ENCODE data around the gene C9orf57.
"Not testable (repeated sequence)": the region's sequence is repeated elsewhere in the genome, so short reads cannot be mapped to it uniquely, and the experiment has no call there.

Gene C9orf57

GRCh38 chr9:72060513-72060912 lies at the start of gene C9orf57:
C9orf57 (minus strand) TSS chr9:72060613; CDS start chr9:72059331, 1,282 bp downstream.
- no peak for DNase-seq

- DNase-seq, result no peak
These were observed 42.1 kb upstream of the C9orf57 start for GRCh38 chr9:72102520-72102919.

- not testable (repeated sequence) for DNase-seq
These were observed 35.1 kb upstream of the C9orf57 start for GRCh38 chr9:72095520-72095919.

- DNase-seq, result no peak
These were observed 32.4 kb upstream of the C9orf57 start for GRCh38 chr9:72092820-72093219.

GRCh38 chr9:72089451-72090130 lies 29.2 kb upstream of the C9orf57 start:
- DNase-seq, result no peak

GRCh38 chr9:72082536-72082935 lies 22.1 kb upstream of the C9orf57 start:
- no peak for DNase-seq

- DNase-seq, result not testable (repeated sequence)
These were observed 14.3 kb upstream of the C9orf57 start for GRCh38 chr9:72074666-72075065.

- no peak for DNase-seq
These were observed 4.7 kb upstream of the C9orf57 start for GRCh38 chr9:72065076-72065475.

- no peak for DNase-seq
These were observed 8.3 kb downstream of the C9orf57 start for GRCh38 chr9:72052122-72052521.

GRCh38 chr9:72048850-72049249 lies 11.6 kb downstream of the C9orf57 start:
- no peak for DNase-seq

GRCh38 chr9:72046630-72047456 lies 13.6 kb downstream of the C9orf57 start:
- DNase-seq, result no peak

- DNase-seq, result no peak
These were observed 16.3 kb downstream of the C9orf57 start for GRCh38 chr9:72044095-72044494.

GRCh38 chr9:72043576-72043975 lies 16.8 kb downstream of the C9orf57 start:
- DNase-seq, result no peak

GRCh38 chr9:72042928-72043327 lies 17.5 kb downstream of the C9orf57 start:
- DNase-seq, result no peak

GRCh38 chr9:72041775-72042194 lies 18.6 kb downstream of the C9orf57 start:
- DNase-seq, result no peak

- no peak for DNase-seq
These were observed 19.0 kb downstream of the C9orf57 start for GRCh38 chr9:72041369-72041768.

GRCh38 chr9:72039532-72039931 lies 20.9 kb downstream of the C9orf57 start:
- DNase-seq, result no peak

GRCh38 chr9:72038890-72039410 lies 21.5 kb downstream of the C9orf57 start:
- peak; percentile 34 for DNase-seq

- DNase-seq, result no peak
These were observed 22.0 kb downstream of the C9orf57 start for GRCh38 chr9:72038408-72038807.

- DNase-seq, result no peak
These were observed 22.8 kb downstream of the C9orf57 start for GRCh38 chr9:72037571-72037970.

- DNase-seq, result no peak
These were observed 29.6 kb downstream of the C9orf57 start for GRCh38 chr9:72030767-72031166.

GRCh38 chr9:72029986-72030385 lies 30.4 kb downstream of the C9orf57 start:
- DNase-seq, result no peak

GRCh38 chr9:72025906-72026305 lies 34.5 kb downstream of the C9orf57 start:
- no peak for DNase-seq

GRCh38 chr9:72023596-72023995 lies 36.8 kb downstream of the C9orf57 start:
- DNase-seq, result no peak

Data from activated CD4-positive, alpha-beta T cell treated with anti-CD3 and anti-CD28 coated beads for 1 hour (primary cell).